ENCODE measurements around the gene SLC49A4. TPM values are rescaled to one million over a fixed set of nuclear protein-coding genes. Genes with fewer than 3 reads are reported as not detected.
A peak's percentile ranks its signal among the peaks of the same experiment; 100 is the strongest.

The SLC49A4 gene
- total and polyA plus RNA-seq, 2 of the 13 experiments (the other 11 are each of a cell fraction or from before 2014, with no cell fraction given), result 6.5 to 16.3 TPM

DNA sequence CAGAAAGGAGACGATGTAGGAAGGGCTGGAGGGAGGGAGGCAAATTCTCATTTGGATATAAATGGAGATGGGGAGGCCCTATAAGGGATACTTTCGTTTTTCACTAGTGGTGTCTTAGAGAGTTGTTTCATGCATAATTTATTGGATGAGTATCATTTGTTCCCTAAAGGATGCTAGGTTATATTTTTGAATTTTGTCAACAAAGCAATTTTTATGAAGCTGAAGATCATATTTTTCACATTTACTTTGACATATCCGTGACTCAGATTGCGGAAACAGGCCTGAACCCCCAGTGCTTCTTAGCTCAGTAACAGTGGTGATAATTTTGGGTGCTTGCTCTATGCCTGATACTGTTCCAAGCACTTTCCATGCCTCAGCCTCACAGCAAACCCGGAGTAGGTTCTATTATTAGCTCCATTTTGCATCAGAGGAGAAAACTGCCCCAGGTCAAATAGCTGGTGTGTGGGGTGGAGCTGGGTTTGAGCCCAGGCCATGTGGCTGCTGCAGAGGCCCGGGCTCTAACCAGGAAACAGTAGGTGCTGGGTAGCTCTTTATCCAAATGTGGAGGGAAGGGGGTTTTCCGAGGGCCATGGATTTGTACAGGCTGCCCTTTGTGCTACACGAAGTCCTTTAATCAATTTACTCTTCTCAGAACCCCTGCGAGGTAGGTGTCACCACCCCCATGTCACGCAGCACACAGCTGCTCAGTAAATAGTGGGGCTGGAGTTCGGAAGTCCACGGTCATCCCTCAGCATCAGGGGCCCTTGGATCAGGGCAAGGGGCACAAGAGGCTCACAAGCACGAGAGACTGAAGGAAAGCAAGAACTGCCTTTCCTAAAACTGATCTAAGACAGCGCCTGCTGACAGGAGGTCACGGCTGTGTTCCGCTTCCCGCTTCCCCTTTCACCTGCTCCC, 99.1 kb downstream of the SLC49A4 start (continued):
- TF ChIP-seq GABPA (IDR thresholded peaks at IDR 0.05; ENCODE audit: low read depth, low read length) (no peak), GABPA (CRISPR knock-in tag; IDR thresholded peaks at IDR 0.05; ENCODE audit: low read depth) (peak; percentile 32; the same call in 1 of the 2 replicates), NCOR1 (IDR thresholded peaks at IDR 0.05; ENCODE audit: borderline replicate concordance, low read length) (peak; percentile 31; the same call in 1 of the 2 replicates), ZNF713 (CRISPR knock-in tag; IDR thresholded peaks at IDR 0.05) (no peak), SMAD9 (CRISPR knock-in tag; IDR thresholded peaks at IDR 0.05) (no peak), HOXA3 (CRISPR knock-in tag; IDR thresholded peaks at IDR 0.05) (peak; percentile 65; the same call in 1 of the 2 replicates), ZFP90 (CRISPR knock-in tag; IDR thresholded peaks at IDR 0.05; ENCODE audit: borderline replicate concordance) (0 out of 2 replicates have a peak, but pooled peaks have one; percentile 11), TBX3 (IDR thresholded peaks at IDR 0.05; ENCODE audit: borderline replicate concordance) (peak; percentile 72; the same call in 1 of the 2 replicates), NAIF1 (CRISPR knock-in tag; IDR thresholded peaks at IDR 0.05; ENCODE audit: borderline replicate concordance) (0 out of 2 replicates have a peak, but pooled peaks have one; percentile 19), ZNF510 (CRISPR knock-in tag; IDR thresholded peaks at IDR 0.05; ENCODE audit: low read depth) (no peak), FOXM1 (CRISPR knock-in tag; IDR thresholded peaks at IDR 0.05) (no peak), HDAC2 (CRISPR knock-in tag; IDR thresholded peaks at IDR 0.05) (peak; percentile 76), ZFX (CRISPR knock-in tag; IDR thresholded peaks at IDR 0.05; ENCODE audit: low read depth) (peak; percentile 16; the same call in 1 of the 2 replicates), BCL6 (CRISPR knock-in tag; IDR thresholded peaks at IDR 0.05) (peak; percentile 77), NR2F1 (CRISPR knock-in tag; IDR thresholded peaks at IDR 0.05) (peak in 1 of 2 experiments; percentile 55; a peak in 1 of 4 replicates), ZFP82 (CRISPR knock-in tag; IDR thresholded peaks at IDR 0.05; ENCODE audit: borderline replicate concordance) (0 out of 2 replicates have a peak, but pooled peaks have one; percentile 23), SPEN (CRISPR knock-in tag; IDR thresholded peaks at IDR 0.05; ENCODE audit: low read depth) (0 out of 2 replicates have a peak, but pooled peaks have one; percentile 58), ZMYM4 (CRISPR knock-in tag; IDR thresholded peaks at IDR 0.05) (peak; percentile 73), FOXO1 (CRISPR knock-in tag; IDR thresholded peaks at IDR 0.05) (peak; percentile 81), RCOR2 (CRISPR knock-in tag; IDR thresholded peaks at IDR 0.05) (peak; percentile 39; the same call in 1 of the 2 replicates)
- TF ChIP-seq, protein P1, sequence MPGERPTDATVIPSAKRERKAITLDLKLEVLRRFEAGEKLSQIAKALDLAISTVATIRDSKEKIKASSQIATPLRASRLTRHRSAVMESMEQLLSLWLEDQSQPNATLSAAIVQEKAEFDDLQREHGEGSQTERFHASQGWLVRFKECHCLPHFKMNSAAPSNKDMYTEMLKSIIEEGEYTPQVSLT (CRISPR knock-in tag; IDR thresholded peaks at IDR 0.05; ENCODE audit: borderline replicate concordance, low read depth), result no peak
- TF ChIP-seq, protein P2, sequence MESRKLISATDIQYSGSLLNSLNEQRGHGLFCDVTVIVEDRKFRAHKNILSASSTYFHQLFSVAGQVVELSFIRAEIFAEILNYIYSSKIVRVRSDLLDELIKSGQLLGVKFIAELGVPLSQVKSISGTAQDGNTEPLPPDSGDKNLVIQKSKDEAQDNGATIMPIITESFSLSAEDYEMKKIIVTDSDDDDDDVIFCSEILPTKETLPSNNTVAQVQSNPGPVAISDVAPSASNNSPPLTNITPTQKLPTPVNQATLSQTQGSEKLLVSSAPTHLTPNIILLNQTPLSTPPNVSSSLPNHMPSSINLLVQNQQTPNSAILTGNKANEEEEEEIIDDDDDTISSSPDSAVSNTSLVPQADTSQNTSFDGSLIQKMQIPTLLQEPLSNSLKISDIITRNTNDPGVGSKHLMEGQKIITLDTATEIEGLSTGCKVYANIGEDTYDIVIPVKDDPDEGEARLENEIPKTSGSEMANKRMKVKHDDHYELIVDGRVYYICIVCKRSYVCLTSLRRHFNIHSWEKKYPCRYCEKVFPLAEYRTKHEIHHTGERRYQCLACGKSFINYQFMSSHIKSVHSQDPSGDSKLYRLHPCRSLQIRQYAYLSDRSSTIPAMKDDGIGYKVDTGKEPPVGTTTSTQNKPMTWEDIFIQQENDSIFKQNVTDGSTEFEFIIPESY (CRISPR knock-in tag; IDR thresholded peaks at IDR 0.05), result 0 out of 2 replicates have a peak, but pooled peaks have one; percentile 30
- TF ChIP-seq, protein P3, sequence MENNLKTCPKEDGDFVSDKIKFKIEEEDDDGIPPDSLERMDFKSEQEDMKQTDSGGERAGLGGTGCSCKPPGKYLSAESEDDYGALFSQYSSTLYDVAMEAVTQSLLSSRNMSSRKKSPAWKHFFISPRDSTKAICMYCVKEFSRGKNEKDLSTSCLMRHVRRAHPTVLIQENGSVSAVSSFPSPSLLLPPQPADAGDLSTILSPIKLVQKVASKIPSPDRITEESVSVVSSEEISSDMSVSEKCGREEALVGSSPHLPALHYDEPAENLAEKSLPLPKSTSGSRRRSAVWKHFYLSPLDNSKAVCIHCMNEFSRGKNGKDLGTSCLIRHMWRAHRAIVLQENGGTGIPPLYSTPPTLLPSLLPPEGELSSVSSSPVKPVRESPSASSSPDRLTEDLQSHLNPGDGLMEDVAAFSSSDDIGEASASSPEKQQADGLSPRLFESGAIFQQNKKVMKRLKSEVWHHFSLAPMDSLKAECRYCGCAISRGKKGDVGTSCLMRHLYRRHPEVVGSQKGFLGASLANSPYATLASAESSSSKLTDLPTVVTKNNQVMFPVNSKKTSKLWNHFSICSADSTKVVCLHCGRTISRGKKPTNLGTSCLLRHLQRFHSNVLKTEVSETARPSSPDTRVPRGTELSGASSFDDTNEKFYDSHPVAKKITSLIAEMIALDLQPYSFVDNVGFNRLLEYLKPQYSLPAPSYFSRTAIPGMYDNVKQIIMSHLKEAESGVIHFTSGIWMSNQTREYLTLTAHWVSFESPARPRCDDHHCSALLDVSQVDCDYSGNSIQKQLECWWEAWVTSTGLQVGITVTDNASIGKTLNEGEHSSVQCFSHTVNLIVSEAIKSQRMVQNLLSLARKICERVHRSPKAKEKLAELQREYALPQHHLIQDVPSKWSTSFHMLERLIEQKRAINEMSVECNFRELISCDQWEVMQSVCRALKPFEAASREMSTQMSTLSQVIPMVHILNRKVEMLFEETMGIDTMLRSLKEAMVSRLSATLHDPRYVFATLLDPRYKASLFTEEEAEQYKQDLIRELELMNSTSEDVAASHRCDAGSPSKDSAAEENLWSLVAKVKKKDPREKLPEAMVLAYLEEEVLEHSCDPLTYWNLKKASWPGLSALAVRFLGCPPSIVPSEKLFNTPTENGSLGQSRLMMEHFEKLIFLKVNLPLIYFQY (CRISPR knock-in tag; IDR thresholded peaks at IDR 0.05; ENCODE audit: borderline replicate concordance), result peak; percentile 20; the same call in 1 of the 2 replicates

All from HepG2 (cell line).